ENCODE data around the gene BBS1.

DNA sequence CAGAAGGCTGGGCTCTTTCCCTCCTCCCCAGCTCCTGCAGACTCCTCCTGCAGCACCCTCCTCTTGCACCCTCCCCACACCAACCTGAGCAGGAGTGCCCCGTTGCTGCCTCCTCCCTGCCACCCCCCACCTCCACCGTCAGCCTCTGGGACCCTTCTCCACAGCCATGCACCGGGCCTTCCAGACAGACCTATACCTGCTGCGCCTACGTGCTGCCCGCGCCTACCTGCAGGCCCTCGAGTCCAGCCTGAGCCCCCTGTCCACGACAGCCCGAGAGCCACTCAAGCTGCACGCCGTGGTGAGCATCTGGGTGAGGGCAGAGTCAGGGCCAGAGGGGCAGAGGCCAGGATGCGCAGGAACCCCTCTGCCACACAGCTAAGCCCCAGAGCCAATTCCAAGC is 19.2 kb downstream of the BBS1 start:
- TF ChIP-seq POLR2A (IDR thresholded peaks at IDR 0.05; ENCODE audit: low read depth, low read length), result no peak
- TF ChIP-seq POLR2AphosphoS5 (IDR thresholded peaks at IDR 0.05; ENCODE audit: low read depth, low read length), result no peak
- TF ChIP-seq TAF1 (IDR thresholded peaks at IDR 0.05; ENCODE audit: borderline replicate concordance, low read depth, low read length), result no peak

Data from GM12892 (cell line).